ENCODE measurements around the gene RXRA.

DNA sequence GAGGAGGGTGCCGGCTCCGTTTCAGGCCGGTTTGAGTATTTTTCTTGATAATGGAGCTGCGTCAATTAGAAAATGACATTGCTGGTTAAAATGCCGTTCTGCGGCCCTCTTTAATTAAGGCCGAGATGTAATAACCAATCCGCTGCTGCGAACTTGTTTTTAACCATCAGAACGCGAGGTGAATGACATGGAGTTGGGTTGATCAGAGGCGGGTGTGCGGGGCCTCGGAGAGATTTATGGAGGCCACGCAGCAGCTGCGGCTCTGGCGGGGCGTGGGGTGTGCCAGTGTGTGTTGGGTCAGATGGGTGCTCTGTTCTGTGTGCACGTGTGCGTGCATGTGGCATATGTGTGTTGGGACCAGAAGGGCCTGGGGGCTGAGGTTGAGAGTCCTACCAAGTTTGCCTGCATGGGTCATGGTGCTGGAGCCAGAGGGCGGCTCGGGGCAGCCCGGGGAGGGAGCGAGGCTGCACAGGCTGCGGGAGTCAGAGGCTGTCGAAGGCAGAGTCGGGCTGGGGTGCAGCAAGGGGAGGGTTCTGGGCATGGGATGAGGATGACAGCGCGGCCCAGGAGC, 25.4 kb downstream of the RXRA start:
- TF ChIP-seq, protein P1, sequence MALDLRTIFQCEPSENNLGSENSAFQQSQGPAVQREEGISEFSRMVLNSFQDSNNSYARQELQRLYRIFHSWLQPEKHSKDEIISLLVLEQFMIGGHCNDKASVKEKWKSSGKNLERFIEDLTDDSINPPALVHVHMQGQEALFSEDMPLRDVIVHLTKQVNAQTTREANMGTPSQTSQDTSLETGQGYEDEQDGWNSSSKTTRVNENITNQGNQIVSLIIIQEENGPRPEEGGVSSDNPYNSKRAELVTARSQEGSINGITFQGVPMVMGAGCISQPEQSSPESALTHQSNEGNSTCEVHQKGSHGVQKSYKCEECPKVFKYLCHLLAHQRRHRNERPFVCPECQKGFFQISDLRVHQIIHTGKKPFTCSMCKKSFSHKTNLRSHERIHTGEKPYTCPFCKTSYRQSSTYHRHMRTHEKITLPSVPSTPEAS (tag by site-specific recombination; IDR thresholded peaks at IDR 0.05) = no peak
- TF ChIP-seq CTCF (tag by site-specific recombination; IDR thresholded peaks at IDR 0.05) = no peak
- TF ChIP-seq ZBTB20 (tag by site-specific recombination; IDR thresholded peaks at IDR 0.05) = no peak
- no peak for TF ChIP-seq ZNF174 (tag by site-specific recombination; IDR thresholded peaks at IDR 0.05)
- no peak for TF ChIP-seq ZNF121 (tag by site-specific recombination; IDR thresholded peaks at IDR 0.05)
- no peak for TF ChIP-seq ZNF155 (tag by site-specific recombination; IDR thresholded peaks at IDR 0.05)

All from HEK293 (cell line).